ENCODE results near the gene ADGRB2.

DNA sequence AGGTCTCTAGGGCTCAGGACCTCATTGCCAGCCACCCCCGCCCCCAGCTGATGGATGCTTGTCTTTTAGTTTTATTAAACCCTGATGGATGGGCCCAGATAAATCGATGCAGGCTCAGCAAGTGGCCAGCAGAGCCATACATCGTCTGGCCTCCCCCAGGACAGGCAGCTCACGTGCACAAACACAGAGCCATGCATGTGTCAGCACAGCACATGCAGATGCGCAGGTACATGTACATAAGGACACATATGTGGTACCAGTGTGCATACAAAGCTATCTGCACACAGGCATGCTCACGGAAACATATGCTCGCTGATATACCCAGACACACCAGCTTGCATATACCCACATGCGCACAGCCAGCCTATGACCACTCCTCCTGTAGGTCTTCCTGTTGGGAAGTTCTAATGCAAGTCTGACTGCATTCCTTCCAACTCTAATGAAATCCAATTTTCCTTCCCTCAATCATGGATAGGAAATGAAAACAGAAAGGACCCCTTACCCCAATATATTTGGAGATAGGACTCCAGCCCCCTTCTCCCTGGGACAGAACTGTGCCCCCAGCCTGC lies 61.2 kb downstream of the ADGRB2 start:
- TF ChIP-seq EZH2phosphoT487 (IDR thresholded peaks at IDR 0.05; ENCODE audit: insufficient read depth, low read depth) (no peak), EZH2 (IDR thresholded peaks at IDR 0.05; ENCODE audit: insufficient read depth, poor library complexity, severe bottlenecking) (no peak)

Data from GM23248 (cell line).